Omental fat pad (tissue), 4 donors: ENCODE results near the gene CHMP2B. TPM values are rescaled to one million over a fixed set of nuclear protein-coding genes. Genes with fewer than 3 reads are reported as not detected.
"Not testable (repeated sequence)": the region's sequence is repeated elsewhere in the genome, so short reads cannot be mapped to it uniquely, and the experiment has no call there.

Experiments
- ATAC-seq: fragments of 150-250 bp; one replicate; pipeline ENCODE4 v1.9.1; 2016; ENCODE audit warnings: mild to moderate bottlenecking, moderate library complexity; ENCODE audit not compliant: low FRiP score
- DNase-seq: peaks from one replicate; pipeline ENCODE4 v3.0.0-alpha.2; 2019; ENCODE audit warnings: low spot score
- CTCF ChIP-seq, 3 donors: fragments of 450-650 bp; IDR thresholded peaks; one replicate each; pipeline ENCODE4 v1.5.1; 2016 to 2017; ENCODE audit warnings: antibody characterized with exemption in 3 of 3, mild to moderate bottlenecking in 3 of 3, moderate library complexity in 2 of 3
- total RNA-seq, 4 donors: library from RNA; depleted of rRNA; stranded (reverse); fragments of >200 nt; gene quantifications; one replicate each; pipeline ENCODE4 v1.1.0, GENCODE V29; 2016

CHMP2B gene
- total RNA-seq, 4 donors from 2014 or later, result 25.5 to 31.6 (median 28.5) TPM

- TF ChIP-seq CTCF (IDR thresholded peaks at IDR 0.05), result no peak
Observed at GRCh38 chr3:87270908-87271700, 44.0 kb downstream of the CHMP2B start.

GRCh38 chr3:87272718-87273341 lies 45.7 kb downstream of the CHMP2B start:
- ATAC-seq, result no peak
- no peak for TF ChIP-seq CTCF (IDR thresholded peaks at IDR 0.05)
- DNase-seq, result no peak

More at GRCh38 chr3:87270908-87271700, 44.0 kb downstream of the CHMP2B start:
- DNase-seq, result no peak
- ATAC-seq, result no peak

- no peak for DNase-seq
- no peak for ATAC-seq
- TF ChIP-seq CTCF (IDR thresholded peaks at IDR 0.05), result no peak
Observed at GRCh38 chr3:87276484-87276883, 49.4 kb downstream of the CHMP2B start, which contains the start of gene POU1F1. POU1F1 (minus strand) TSS chr3:87276584; CDS start chr3:87276462, 122 bp downstream.

- TF ChIP-seq CTCF (IDR thresholded peaks at IDR 0.05), result no peak
- no peak for ATAC-seq
- no peak for DNase-seq
Observed at GRCh38 chr3:87287011-87287410, 59.9 kb downstream of the CHMP2B start.

- no peak for ATAC-seq
- no peak for DNase-seq
- TF ChIP-seq CTCF (IDR thresholded peaks at IDR 0.05), result no peak
Observed at GRCh38 chr3:87288446-87288845, 61.3 kb downstream of the CHMP2B start.

- peak in 1 of 3 donors; percentile 20 for TF ChIP-seq CTCF (IDR thresholded peaks at IDR 0.05)
- no peak for ATAC-seq
- DNase-seq, result no peak
Observed at GRCh38 chr3:87298111-87298718, 71.1 kb downstream of the CHMP2B start.

GRCh38 chr3:87305031-87305430 lies 77.9 kb downstream of the CHMP2B start:
- DNase-seq, ATAC-seq: not testable (repeated sequence)
